Activated CD4-positive, alpha-beta T cell treated with anti-CD3 and anti-CD28 coated beads, Interleukin-2, amount 10 ng/mL, durations not matched to agents 7 days and 5 days (primary cell): ENCODE data around the gene PLK4. TPM values are rescaled to one million over a fixed set of nuclear protein-coding genes. Genes with fewer than 3 reads are reported as not detected.

Source experiments
- CTCF ChIA-PET: fragments of 350-600 bp; sonication (Branson Sonifier 250); formaldehyde crosslinking; loops from one replicate; lab custom pipeline; 2021; ENCODE audit warnings: antibody characterized with exemption; lab: Charles Lee
- POLR2A ChIA-PET: fragments of 350-600 bp; sonication (Branson Sonifier 250); formaldehyde crosslinking; loops from one replicate; lab custom pipeline; 2021; ENCODE audit warnings: antibody characterized with exemption; lab: Charles Lee
- DNase-seq: peaks from one replicate; pipeline ENCODE4 v3.0.0-alpha.2; 2020
- H3K27ac Mint-ChIP-seq: one replicate; pipeline ENCODE4 v1.8.0; 2021; ENCODE audit warnings: mild to moderate bottlenecking, moderate library complexity, mixed read lengths
- H3K27me3 Mint-ChIP-seq: one replicate; pipeline ENCODE4 v1.8.0; 2021; ENCODE audit warnings: mixed read lengths
- H3K36me3 Mint-ChIP-seq: one replicate; pipeline ENCODE4 v1.8.0; 2021; ENCODE audit warnings: low read depth, mixed read lengths
- H3K4me1 Mint-ChIP-seq: one replicate; pipeline ENCODE4 v1.8.0; 2021; ENCODE audit warnings: mixed read lengths
- H3K4me3 Mint-ChIP-seq: one replicate; pipeline ENCODE4 v1.8.0; 2021; ENCODE audit warnings: mild to moderate bottlenecking, moderate library complexity, mixed read lengths
- H3K9me3 Mint-ChIP-seq: one replicate; pipeline ENCODE4 v1.8.0; 2021; ENCODE audit warnings: mixed read lengths
- total RNA-seq, 2 experiments: library from RNA; stranded (reverse); gene quantifications; one replicate each; pipeline ENCODE4 v1.2.3, GENCODE V29; 2021

The PLK4 gene
- total RNA-seq: 10 to 100 TPM; 51.3 to 61.4 TPM

DNA sequence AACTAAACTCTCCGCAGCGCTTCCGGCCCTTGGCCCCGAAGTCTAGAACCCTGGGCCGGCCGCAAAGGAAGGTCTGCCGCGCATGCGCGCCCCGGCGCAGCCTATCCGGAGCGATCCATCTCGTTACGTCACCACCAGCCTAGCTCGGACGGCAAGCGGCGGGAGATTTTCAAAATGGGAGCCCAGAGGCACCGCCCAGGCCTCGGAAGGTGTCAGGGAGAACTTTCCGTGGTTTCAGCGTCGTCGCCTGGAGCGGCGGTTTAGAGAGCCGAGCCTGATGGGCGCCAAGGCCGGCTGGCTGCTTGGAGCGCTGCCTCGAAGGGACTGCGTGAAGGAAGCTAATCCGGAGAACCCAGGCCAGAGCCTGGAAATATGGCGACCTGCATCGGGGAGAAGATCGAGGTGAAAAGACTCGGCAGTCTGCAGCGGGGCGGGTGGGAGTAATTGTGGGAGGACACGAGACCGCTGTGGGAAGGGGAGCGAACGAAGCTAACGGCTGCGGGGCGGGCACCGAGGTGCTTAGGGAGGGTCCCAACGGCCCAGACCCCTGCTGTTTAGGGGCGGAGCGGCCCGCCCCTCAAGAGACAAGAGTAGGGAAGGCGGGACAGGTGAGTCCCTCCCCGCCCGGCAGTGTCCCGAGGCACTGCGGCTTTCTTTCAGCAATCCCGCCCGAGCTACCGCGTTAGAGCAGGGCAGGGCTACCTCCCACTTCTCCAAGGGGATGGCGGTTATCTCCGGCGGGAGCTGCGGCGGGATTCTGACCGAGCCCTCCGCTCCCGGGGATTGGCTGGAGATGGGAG lies at the start of gene PLK4:
TSS of gene PLK4 (plus strand) at position 131 of the 800 bp plus-strand sequence. CDS start at position 373, 242 bp downstream.
- no peaks in the 10 kb centered on the region for H3K9me3 Mint-ChIP-seq
- H3K27ac Mint-ChIP-seq: peak within 1 kb of the TSS; percentile 95
- peaks cover 49% of the 10 kb centered on the region for H3K4me1 Mint-ChIP-seq
- H3K4me3 Mint-ChIP-seq: peak within 1 kb of the TSS; percentile 86
- ChIA-PET CTCF (no interaction called here), POLR2A (no interaction called here)
- no peaks in the 10 kb centered on the region for H3K27me3 Mint-ChIP-seq
- DNase-seq: peak; percentile 96
- peaks cover 35% of the 10 kb centered on the region for H3K36me3 Mint-ChIP-seq

DNA sequence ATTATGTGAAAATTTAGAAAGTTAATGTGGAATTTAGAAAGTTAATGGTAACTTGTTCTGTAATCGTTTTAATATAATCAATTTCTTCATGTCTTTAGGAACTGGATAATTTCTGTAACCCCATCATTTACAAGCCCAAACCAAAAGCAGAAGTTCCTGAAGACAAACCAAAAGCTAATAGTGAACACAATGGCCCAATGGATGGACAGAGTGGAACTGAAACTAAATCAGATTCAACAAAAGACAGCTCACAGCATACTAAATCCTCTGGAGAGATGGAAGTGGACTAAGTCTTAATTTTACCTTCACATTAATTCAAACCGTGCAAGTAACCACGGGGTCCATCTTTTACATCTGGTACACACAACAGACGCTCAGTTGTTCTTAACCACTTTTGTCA lies 48.1 kb upstream of the PLK4 start:
- Mint-ChIP-seq H3K36me3 (no peaks in the 10 kb centered on the region), H3K9me3 (no peaks in the 10 kb centered on the region), H3K27ac (no peak overlapping the region), H3K4me1 (no peaks in the 10 kb centered on the region), H3K27me3 (peaks cover 8% of the 10 kb centered on the region), H3K4me3 (no peak overlapping the region)
- POLR2A ChIA-PET: no interaction called here
- DNase-seq: no peak
- CTCF ChIA-PET: no interaction called here

DNA sequence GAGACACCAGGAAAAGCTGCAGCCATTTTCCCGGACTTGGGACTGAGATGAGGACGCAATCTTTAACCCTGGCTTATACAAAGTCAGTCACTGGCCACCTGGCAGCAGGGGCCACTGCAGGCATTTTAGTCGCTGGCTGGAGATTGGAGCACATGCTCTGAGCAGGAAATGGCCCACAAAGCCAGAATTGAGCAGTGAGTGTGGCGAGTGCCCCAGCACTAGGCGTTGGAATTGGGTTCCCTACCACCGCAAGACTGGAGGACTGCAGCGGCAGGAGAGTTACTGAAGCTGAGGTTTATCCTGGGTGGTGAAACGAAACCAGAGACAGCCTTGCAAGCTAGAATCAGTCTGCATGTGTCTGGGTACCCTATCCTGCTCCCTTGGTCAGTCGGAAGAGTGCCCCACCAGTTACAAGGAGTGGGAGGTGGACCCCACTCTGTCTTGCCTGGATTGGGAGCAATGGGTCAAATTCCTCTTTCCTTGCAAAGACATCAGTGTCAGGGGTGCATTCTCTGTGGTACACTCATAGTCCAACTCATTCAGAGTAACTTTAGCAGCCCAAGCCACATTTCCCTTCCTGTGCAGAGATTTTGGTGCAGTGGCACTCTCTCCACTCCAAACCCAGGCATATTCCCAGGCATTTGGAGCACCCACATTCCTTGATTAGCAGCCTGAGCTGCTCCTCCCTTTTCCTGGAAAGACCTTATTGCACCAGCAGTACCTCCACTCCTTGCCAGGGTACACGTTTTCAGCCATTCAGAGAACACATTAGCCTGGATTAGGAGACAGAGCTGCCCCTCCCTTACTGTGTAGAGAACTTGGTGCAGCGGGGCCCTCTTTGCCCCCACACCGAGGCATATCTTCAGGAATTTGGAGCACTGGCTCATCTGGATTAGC lies 36.7 kb upstream of the PLK4 start:
- H3K27me3 Mint-ChIP-seq: no peaks in the 10 kb centered on the region
- peaks cover 12% of the 10 kb centered on the region for H3K9me3 Mint-ChIP-seq
- H3K36me3 Mint-ChIP-seq: peaks cover 4% of the 10 kb centered on the region
- H3K4me1 Mint-ChIP-seq: no peaks in the 10 kb centered on the region
- no peak overlapping the region for H3K27ac Mint-ChIP-seq
- no peak for DNase-seq
- no peak overlapping the region for H3K4me3 Mint-ChIP-seq
- POLR2A ChIA-PET: no interaction called here
- CTCF ChIA-PET: no interaction called here

DNA sequence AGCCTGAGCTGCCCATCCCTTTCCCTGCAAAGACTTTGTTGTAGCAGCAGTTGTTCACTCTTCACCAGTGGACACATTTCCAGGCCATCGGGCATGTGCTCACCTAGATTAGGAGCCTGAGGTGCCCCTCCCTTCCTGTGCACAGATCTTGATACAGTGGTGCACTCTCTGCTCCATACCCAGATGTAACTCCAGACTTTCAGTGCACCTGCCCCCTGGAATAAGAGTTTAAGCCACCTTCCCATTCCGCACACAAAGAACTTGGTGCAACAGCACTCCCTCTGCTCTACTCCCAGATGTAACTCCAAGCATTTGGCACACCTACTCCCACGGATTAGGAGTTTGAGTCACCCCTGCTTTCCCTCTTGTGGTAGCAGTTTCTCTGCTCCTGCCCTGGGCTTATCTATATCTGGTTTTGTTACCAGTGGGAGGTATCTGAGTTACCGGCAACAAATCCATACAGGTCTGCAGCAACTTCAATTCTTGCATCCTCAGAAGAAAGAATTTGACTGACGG lies 36.0 kb upstream of the PLK4 start:
- Mint-ChIP-seq H3K4me3 (no peak overlapping the region), H3K9me3 (peaks cover 16% of the 10 kb centered on the region), H3K27ac (no peak overlapping the region), H3K36me3 (peaks cover 8% of the 10 kb centered on the region), H3K4me1 (no peaks in the 10 kb centered on the region), H3K27me3 (no peaks in the 10 kb centered on the region)
- POLR2A ChIA-PET: no interaction called here
- no peak for DNase-seq
- CTCF ChIA-PET: no interaction called here

DNA sequence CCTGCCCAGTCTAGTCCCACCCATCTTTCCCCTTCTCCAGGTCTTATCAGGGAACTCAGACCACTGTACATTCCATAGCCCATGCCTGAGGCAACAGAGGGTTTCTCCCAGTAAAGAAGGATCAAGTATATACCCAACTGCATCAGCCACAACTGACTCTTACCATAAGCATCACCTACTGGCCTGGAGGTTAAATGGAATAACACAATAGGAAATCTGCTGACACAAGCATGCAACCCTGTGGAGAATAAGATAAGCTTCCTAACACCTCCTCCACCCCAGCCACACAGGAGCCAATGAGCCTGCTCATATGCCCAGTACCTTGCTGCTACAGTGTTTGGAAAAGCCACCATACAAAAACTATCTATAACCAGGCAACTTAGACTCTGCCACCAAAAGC lies 34.6 kb upstream of the PLK4 start:
- ChIA-PET POLR2A (no interaction called here), CTCF (interaction anchor here (0.7 kb wide), 1 partner anchor 18 kb away, joined by 3 read pairs; no protein-coding TSS in a partner anchor)
- H3K27me3 Mint-ChIP-seq: no peaks in the 10 kb centered on the region
- peaks cover 14% of the 10 kb centered on the region for H3K36me3 Mint-ChIP-seq
- no peaks in the 10 kb centered on the region for H3K4me1 Mint-ChIP-seq
- DNase-seq: no peak
- H3K4me3 Mint-ChIP-seq: no peak overlapping the region
- no peak overlapping the region for H3K27ac Mint-ChIP-seq
- peaks cover 25% of the 10 kb centered on the region for H3K9me3 Mint-ChIP-seq

DNA sequence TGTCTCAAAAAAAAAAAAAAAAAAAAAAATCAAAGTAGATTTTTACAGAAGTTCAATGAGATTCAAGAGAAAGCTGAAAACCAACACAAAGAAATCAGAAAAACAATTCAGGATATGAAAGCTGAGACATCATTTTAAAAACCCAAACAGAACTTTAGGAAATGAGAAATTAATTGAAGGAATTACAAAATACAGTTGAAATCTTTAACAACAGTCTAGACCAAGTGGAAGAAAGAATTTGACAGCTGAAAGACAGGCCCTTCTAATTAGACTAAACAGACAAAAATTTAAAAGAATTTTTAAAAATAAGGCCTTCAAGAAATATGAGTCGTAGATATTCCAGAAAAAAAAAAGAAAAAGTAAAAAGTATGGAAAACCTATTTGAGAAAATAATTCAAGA lies 33.9 kb upstream of the PLK4 start:
- Mint-ChIP-seq H3K4me1 (no peaks in the 10 kb centered on the region), H3K27me3 (no peaks in the 10 kb centered on the region), H3K9me3 (peaks cover 29% of the 10 kb centered on the region), H3K27ac (no peak overlapping the region), H3K4me3 (no peak overlapping the region), H3K36me3 (peaks cover 14% of the 10 kb centered on the region)
- CTCF ChIA-PET: no interaction called here
- DNase-seq: no peak
- POLR2A ChIA-PET: no interaction called here

DNA sequence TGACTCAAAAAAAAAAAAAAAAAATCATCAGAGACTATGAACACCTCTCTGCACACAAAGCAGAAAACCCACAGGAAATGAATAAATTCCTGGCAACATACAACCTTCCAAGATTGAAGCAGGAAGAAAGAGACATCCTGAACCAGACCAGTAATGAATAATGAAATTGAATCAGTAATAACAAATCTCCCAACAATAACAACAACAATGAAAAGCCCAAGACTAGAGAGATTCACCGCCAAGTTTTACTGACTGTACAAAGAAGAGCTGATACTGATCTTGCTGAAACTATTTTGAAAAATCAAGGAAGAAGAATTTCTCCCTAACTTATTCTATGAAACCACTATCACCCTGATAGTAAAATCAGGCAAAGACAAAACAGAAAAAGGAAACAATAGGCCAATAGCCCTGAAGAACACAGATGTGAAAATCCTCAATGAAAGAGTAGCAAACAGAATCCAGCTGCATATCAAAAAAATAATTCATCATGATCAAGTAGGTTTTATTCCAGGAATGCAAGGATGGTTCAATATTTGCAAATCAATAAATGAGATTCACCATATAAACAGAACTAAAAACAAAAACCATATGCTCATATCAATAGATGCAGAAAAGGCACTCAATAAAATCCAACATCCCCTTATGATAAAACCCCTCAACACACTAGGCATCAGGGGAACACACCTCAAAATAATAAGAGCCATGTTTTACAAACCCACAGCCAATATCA lies 31.0 kb upstream of the PLK4 start:
- no peaks in the 10 kb centered on the region for H3K27me3 Mint-ChIP-seq
- H3K9me3 Mint-ChIP-seq: peaks cover 40% of the 10 kb centered on the region
- ChIA-PET CTCF (no interaction called here), POLR2A (no interaction called here)
- DNase-seq: no peak
- no peak overlapping the region for H3K4me3 Mint-ChIP-seq
- no peak overlapping the region for H3K27ac Mint-ChIP-seq
- H3K4me1 Mint-ChIP-seq: no peaks in the 10 kb centered on the region
- H3K36me3 Mint-ChIP-seq: peaks cover 17% of the 10 kb centered on the region

DNA sequence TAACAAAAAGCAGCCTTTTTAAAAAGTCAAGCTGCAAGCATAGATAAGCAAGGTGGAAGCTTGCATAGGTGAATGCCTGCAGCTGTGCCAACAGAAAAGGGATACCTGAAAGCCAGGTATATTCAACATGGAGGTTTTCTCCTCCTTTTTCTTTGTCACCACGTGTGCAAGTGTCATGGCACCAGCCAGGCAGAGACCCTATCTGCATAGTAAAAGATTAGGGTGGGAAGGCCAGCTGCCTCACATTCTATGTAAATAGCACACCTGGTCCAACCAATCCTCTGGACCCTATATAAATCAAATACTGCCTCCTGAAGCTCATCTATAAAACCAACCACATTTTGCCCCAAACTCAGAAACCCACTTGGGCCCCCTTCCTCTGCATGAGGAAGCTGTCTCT lies 28.0 kb upstream of the PLK4 start:
- Mint-ChIP-seq H3K9me3 (peaks cover 40% of the 10 kb centered on the region), H3K4me3 (no peak overlapping the region), H3K36me3 (peaks cover 19% of the 10 kb centered on the region), H3K27me3 (no peaks in the 10 kb centered on the region), H3K4me1 (peaks cover 2% of the 10 kb centered on the region), H3K27ac (no peak overlapping the region)
- ChIA-PET CTCF (interaction anchor here (0.6 to 0.7 kb wide), 2 partner anchors 654 to 1209 kb away, joined by 3 to 4 read pairs; no protein-coding TSS in a partner anchor), POLR2A (no interaction called here)
- DNase-seq: no peak

DNA sequence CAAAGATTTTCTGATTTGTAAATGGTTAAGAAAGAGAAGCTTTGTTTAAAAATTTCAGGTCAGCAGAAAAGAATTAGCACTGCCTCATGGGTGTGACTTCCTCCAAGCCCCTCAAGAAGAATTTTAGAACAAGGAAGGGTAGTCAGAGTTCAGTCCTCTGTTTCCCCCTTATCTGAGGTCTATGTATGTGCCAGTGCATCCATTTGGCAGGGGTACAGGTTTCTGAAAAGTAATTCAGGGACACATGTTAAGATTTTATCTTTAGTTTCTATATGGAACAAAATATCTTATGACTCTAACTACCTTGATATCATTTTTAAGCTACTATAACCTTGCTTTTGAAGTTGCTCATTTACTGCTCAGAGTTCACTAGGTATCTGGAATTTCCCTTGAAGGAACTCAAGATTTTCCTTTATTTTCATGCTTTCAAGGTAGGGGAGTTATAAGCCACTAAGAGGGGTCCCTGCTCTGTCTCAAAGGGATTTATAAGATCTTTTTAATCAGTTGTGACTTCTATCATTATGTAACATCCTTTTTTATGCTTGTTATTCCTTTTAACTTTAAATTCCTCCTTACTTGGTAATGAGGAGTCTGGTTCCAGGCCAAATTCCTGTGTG lies 24.4 kb upstream of the PLK4 start:
- ChIA-PET POLR2A (no interaction called here), CTCF (interaction anchor here (1.2 kb wide), 1 partner anchor 55 kb away, joined by 3 read pairs; no protein-coding TSS in a partner anchor)
- Mint-ChIP-seq H3K27ac (no peak overlapping the region), H3K27me3 (no peaks in the 10 kb centered on the region), H3K36me3 (peaks cover 15% of the 10 kb centered on the region), H3K4me1 (peaks cover 2% of the 10 kb centered on the region), H3K4me3 (no peak overlapping the region), H3K9me3 (peaks cover 39% of the 10 kb centered on the region)
- DNase-seq: no peak

DNA sequence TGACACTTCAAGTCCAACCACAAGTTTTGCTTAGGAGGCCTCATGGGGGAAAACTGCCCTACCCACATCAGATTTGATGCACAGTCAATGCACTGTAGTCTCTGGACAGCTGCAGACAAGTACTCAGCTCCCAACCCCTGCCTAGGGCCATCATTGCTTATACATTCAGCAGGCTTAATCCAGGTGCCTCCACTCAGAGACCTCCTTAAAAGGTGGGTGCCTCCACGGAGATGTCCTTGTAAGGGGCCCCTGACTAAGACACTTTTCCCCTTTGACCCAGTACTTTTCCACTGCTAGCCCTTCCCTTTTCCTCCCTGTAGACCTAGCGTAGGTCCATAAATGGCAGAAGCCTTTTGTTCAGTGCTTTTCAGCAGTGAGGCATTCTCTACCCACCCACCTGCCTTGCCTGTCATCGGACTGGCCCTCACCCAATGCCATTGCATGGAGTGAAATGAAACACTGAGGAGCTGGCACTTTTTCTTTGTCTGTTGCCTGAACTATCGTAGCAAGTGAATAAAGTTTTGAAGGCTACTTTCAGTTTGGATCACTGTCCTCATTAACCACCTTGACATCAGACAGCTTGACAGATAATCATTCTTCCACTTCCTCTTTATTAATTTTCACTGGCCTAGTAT lies 23.8 kb upstream of the PLK4 start:
- DNase-seq: no peak
- H3K27ac Mint-ChIP-seq: no peak overlapping the region
- no peaks in the 10 kb centered on the region for H3K27me3 Mint-ChIP-seq
- H3K4me1 Mint-ChIP-seq: peaks cover 2% of the 10 kb centered on the region
- H3K4me3 Mint-ChIP-seq: no peak overlapping the region
- peaks cover 15% of the 10 kb centered on the region for H3K36me3 Mint-ChIP-seq
- CTCF ChIA-PET: interaction anchor here (1.2 kb wide), 1 partner anchor 56 kb away, joined by 3 read pairs; no protein-coding TSS in a partner anchor
- peaks cover 34% of the 10 kb centered on the region for H3K9me3 Mint-ChIP-seq
- POLR2A ChIA-PET: no interaction called here

DNA sequence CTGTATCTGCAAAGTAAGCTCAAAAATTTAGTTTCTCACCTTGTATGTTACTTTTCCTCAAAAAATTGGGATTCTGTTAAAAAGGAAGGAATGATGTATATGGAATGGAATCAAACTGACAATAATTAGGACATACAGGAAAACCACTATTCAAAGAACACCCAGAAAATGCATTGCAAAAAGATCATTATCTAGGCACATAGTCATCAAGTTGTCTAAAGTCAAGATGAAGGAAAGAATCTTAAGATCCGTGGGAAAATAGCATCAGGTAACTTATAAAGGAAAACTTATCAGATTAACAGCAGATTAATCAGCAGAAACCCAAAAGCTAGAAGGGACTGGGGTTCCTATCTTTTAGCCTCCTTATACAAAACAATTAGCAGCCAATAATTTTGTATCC lies 23.1 kb upstream of the PLK4 start:
- Mint-ChIP-seq H3K4me1 (peaks cover 2% of the 10 kb centered on the region), H3K36me3 (peaks cover 15% of the 10 kb centered on the region), H3K27ac (no peak overlapping the region), H3K9me3 (peaks cover 31% of the 10 kb centered on the region), H3K27me3 (no peaks in the 10 kb centered on the region), H3K4me3 (no peak overlapping the region)
- DNase-seq: no peak
- ChIA-PET POLR2A (no interaction called here), CTCF (interaction anchor here (1.2 kb wide), 1 partner anchor 57 kb away, joined by 3 read pairs; no protein-coding TSS in a partner anchor)

DNA sequence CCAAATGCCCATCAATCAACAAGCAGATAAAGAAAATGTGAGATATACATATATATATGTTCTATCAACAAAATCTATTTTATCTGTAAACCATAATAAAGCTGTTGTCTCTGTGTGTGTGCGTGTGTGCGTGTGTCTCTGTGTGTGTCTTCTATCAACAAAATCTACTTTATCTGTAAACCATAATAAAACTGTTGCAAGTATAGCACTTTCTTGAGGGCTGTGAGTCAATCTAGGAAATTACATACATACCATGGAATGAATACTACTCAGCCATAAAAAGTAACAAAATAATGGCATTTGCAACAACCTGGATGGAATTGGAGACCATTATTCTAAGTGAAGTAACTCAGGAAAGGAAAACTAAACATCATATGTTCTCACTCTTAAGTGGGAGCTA lies 12.5 kb upstream of the PLK4 start:
- POLR2A ChIA-PET: no interaction called here
- no peak overlapping the region for H3K27ac Mint-ChIP-seq

More for the DNA sequence above, 12.5 kb upstream of the PLK4 start:
- no peak for DNase-seq
- CTCF ChIA-PET: no interaction called here
- Mint-ChIP-seq H3K4me1 (peaks cover 7% of the 10 kb centered on the region), H3K9me3 (peaks cover 2% of the 10 kb centered on the region), H3K4me3 (no peak overlapping the region), H3K27me3 (no peaks in the 10 kb centered on the region), H3K36me3 (peaks cover 2% of the 10 kb centered on the region)
